Lower lobe of right lung (tissue), 2 donors: Measurements from ENCODE around the gene IL17RD. TPM values are rescaled to one million over a fixed set of nuclear protein-coding genes. Genes with fewer than 3 reads are reported as not detected.

Experiments used
- ATAC-seq, 2 donors: fragments of 200-7000 bp; cut with Tn5 transposase; one replicate each; pipeline ENCODE4 v1.9.1; 2020 to 2022; ENCODE audit warnings: mild to moderate bottlenecking in 2 of 2, moderate library complexity in 2 of 2
- DNase-seq: peaks from one replicate; pipeline ENCODE4 v3.0.0-alpha.2; 2020
- H3K27ac ChIP-seq: fragments of 200-600 bp; one replicate; pipeline ENCODE4 v1.8.0; 2022
- H3K27me3 ChIP-seq: fragments of 200-600 bp; one replicate; pipeline ENCODE4 v1.8.0; 2022; ENCODE audit warnings: low read depth
- H3K36me3 ChIP-seq: fragments of 200-600 bp; one replicate; pipeline ENCODE4 v1.8.0; 2022; ENCODE audit warnings: mild to moderate bottlenecking
- H3K4me1 ChIP-seq: fragments of 200-600 bp; one replicate; pipeline ENCODE4 v1.8.0; 2022
- H3K4me3 ChIP-seq: fragments of 200-600 bp; one replicate; pipeline ENCODE4 v1.8.0; 2022; ENCODE audit warnings: mild to moderate bottlenecking
- H3K9me3 ChIP-seq: fragments of 200-600 bp; one replicate; pipeline ENCODE4 v1.8.0; 2022
- intact Hi-C: fragments of 100-400 bp; cut with DNase I; formaldehyde crosslinking; loops from one replicate; pipeline ENCODE4 v1.11.0; 2022
- total RNA-seq: library from RNA; stranded (reverse); fragmentation: NEBNext Ultra II Directional; extraction: Animal tissue kit (Norgen Biotek cat#: 25700); gene quantifications from one replicate; pipeline ENCODE4 v1.2.1, GENCODE V29; 2021
- TF ChIP-seq, protein P1 (sequence below): fragments of 200-600 bp; IDR thresholded peaks from one replicate; pipeline ENCODE4 v1.8.0; 2022; ENCODE audit warnings: antibody characterized with exemption, mild to moderate bottlenecking
- donor health status: DM: no; HTN: yes; CAD: no; lungs with severe emphysema.

IL17RD gene
- total RNA-seq, 1 donor from 2014 or later = 2.4 TPM

DNA sequence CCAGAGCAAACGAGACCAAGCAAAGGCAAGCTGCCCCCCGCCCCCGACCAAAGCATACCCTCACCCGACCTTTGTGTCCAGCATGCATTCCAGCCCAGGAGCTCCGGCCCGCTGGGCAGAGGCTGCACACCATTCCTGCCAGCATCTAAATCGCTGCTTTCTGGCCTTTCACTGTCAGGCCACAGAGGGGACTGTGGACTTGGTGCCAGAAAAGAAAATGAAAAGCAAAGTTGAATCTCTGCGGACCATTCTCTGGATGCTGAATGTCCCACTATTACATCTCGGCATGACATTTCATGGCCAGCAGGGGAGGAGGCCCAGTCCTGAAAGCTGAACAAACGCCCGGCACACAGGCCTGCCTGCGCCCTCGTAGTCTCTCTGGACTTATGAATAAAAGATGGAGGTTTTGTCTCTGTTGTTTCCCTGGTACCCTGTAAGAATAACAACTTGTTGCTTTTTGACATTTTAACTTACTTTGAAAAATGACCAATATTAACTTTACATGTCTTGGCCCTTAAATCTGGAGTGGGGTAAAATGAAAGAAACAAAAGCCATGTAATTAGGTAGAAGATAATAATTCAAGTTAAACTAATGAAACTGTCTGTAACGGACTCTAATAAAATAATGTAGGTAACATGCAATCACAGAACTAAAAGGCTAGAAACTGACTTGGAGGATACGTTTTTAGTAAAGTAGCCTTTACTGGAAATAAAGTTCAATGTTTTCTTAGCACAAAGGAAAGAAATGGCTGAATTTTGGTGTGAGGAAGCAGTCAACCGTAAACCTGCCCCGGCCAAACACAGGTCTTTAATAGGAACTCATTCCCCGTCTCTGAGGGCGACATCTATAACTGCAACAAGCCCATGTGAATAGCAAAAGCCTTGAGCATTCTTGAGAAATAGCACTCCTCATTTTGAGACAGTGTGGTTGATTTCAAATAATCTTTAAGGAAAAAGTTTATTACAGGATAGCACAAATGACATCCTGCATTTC, 12.7 kb downstream of the IL17RD start:
- Histone ChIP-seq H3K4me3 (no peak overlapping the region), H3K9me3 (no peaks in the 10 kb centered on the region), H3K27me3 (peaks cover 12% of the 10 kb centered on the region), H3K27ac (no peak overlapping the region), H3K4me1 (no peaks in the 10 kb centered on the region), H3K36me3 (no peaks in the 10 kb centered on the region)
- TF ChIP-seq, protein P1, sequence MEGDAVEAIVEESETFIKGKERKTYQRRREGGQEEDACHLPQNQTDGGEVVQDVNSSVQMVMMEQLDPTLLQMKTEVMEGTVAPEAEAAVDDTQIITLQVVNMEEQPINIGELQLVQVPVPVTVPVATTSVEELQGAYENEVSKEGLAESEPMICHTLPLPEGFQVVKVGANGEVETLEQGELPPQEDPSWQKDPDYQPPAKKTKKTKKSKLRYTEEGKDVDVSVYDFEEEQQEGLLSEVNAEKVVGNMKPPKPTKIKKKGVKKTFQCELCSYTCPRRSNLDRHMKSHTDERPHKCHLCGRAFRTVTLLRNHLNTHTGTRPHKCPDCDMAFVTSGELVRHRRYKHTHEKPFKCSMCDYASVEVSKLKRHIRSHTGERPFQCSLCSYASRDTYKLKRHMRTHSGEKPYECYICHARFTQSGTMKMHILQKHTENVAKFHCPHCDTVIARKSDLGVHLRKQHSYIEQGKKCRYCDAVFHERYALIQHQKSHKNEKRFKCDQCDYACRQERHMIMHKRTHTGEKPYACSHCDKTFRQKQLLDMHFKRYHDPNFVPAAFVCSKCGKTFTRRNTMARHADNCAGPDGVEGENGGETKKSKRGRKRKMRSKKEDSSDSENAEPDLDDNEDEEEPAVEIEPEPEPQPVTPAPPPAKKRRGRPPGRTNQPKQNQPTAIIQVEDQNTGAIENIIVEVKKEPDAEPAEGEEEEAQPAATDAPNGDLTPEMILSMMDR = no peak
- DNase-seq (no peak), ATAC-seq (no peak)
- intact Hi-C loops = no loop called here

DNA sequence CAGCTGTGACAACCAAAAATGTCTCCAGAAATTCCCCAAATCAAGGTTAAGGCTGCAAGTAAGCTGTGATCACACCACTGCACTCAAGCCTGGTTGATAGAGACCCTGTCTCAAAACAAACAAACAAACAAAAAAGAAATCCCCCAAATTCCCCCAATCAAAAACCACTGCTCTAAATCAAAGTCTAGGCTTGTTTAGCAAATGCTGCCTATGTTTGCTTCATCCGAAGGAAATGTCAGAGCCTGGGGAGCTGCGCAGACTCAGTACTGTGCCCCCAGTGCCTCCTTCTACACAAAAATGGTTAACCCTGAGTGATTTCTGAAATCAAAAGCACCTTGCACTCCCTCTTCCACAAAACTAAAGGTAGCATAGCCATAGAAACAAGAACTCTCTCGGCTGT, 13.4 kb downstream of the IL17RD start:
- H3K4me3 ChIP-seq = no peak overlapping the region
- ATAC-seq (no peak), DNase-seq (no peak)
- peaks cover 12% of the 10 kb centered on the region for H3K27me3 ChIP-seq
- TF ChIP-seq, protein P1 = no peak
- H3K27ac ChIP-seq = no peak overlapping the region
- no peaks in the 10 kb centered on the region for H3K4me1 ChIP-seq
- no peaks in the 10 kb centered on the region for H3K36me3 ChIP-seq
- intact Hi-C loops = no loop called here
- no peaks in the 10 kb centered on the region for H3K9me3 ChIP-seq

DNA sequence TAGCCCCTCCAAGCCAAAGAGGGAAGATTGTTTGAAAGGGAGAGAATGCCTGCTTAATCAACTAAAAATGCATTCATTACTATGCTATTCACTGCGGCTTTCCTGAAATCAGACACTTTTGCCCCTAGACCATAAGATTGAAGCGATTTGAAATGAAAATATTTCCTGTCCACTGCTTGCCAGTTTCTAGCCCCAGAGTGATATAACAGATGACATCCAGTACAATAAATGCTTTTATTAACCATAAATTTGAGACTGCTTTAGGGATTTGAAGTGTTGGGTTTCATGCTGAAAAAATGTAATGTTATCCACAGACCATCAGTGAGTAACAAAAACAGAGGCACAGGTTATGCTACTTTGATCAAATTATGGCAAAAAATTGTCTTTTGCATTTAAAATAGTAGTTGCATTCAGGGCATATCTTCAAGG, 14.1 kb downstream of the IL17RD start:
- Histone ChIP-seq H3K36me3 (no peaks in the 10 kb centered on the region), H3K4me1 (no peaks in the 10 kb centered on the region), H3K4me3 (no peak overlapping the region), H3K27ac (no peak overlapping the region), H3K27me3 (peaks cover 12% of the 10 kb centered on the region), H3K9me3 (no peaks in the 10 kb centered on the region)
- ATAC-seq (no peak), DNase-seq (no peak)
- intact Hi-C loops = no loop called here
- TF ChIP-seq, protein P1 = no peak

DNA sequence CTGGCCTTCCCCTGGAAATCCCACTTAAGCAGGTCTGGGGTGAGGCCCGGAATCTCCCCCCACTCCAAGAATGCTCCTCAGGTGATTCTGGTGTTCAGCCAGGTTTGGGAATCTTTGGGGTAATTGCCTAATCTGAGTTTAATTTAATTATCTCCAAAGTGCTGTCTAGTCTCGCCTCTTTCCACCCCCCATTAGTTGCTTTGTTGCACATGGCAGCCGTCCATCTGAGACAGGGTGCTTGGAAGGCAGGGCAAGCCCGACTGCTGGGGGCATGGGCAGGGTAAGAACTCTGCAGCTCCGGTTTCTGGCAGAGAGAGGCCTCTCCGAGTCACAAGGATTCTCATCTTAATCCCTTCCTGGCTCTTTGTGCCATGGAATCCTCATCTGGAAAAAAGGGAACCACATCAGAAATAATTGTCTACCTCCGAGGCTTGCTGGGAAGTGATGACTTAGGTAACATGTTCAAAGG, 15.0 kb downstream of the IL17RD start:
- no peak overlapping the region for H3K27ac ChIP-seq
- H3K9me3 ChIP-seq = no peaks in the 10 kb centered on the region
- DNase-seq (no peak), ATAC-seq (no peak)
- intact Hi-C loops = no loop called here
- H3K4me1 ChIP-seq = no peaks in the 10 kb centered on the region
- TF ChIP-seq, protein P1 = no peak
- no peaks in the 10 kb centered on the region for H3K36me3 ChIP-seq
- no peak overlapping the region for H3K4me3 ChIP-seq
- peaks cover 12% of the 10 kb centered on the region for H3K27me3 ChIP-seq

DNA sequence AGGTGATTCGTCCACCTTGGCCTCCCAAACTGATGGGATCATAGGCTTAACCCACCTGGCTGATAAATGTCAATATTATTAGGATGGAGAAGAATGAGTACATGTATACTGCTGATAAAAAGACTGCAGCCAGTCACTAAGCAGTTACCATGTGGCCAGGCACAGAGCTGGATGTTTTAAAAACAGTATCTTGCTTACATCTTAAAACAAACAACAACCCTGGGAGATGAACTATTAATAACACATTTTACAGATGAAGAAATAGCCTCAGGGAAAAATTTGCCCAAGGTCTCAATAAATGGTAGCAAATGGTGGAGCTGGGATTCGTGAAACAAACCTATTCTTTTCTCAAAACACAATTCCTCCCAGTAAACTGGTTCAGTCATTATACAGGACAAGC, 18.1 kb downstream of the IL17RD start:
- ATAC-seq = no peak
- DNase-seq = no peak
- TF ChIP-seq, protein P1 = no peak
- no peaks in the 10 kb centered on the region for H3K9me3 ChIP-seq
- peaks cover 12% of the 10 kb centered on the region for H3K27me3 ChIP-seq
- H3K27ac ChIP-seq = no peak overlapping the region
- H3K4me3 ChIP-seq = no peak overlapping the region
- intact Hi-C loops = no loop called here
- no peaks in the 10 kb centered on the region for H3K4me1 ChIP-seq
- no peaks in the 10 kb centered on the region for H3K36me3 ChIP-seq
